ENCODE measurements around the gene SLC44A3. TPM values are rescaled to one million over a fixed set of nuclear protein-coding genes. Genes with fewer than 3 reads are reported as not detected.

Gene SLC44A3
- total and polyA plus RNA-seq, 9 of the 15 experiments (the other 6 are each of a cell fraction or from before 2014, with no cell fraction given): not detected

DNA sequence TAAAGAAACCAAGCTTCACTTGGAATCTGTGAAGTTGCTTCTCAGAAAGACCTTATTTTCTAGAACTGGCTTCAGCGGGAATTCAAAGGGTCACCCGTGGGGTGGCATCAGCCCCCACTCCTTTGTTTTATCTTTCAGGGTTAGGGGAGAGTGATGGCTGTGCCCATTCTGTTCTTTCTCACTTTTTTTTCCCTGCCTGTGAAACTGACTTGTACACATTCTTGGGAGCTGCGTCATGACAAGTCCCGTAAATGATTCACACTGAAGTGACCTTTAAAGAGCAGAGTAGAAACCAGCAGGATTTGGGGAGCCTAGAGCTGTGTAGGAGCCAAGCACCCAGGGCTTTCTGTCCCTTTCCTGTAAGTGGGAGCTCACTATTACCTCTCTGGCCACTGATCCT lies 43.8 kb downstream of the SLC44A3 start:
- no peak overlapping the region for H3K4me2 ChIP-seq (ENCODE audit: insufficient read depth, low read length)
- H3K4me1 ChIP-seq (replicated peaks in 1 of 2; ENCODE audit: control insufficient read depth in 2 of 2, insufficient read depth in 2 of 2, low read length in 2 of 2): no peaks in the 10 kb centered on the region
- H3K36me3 ChIP-seq (ENCODE audit: control insufficient read depth, insufficient read depth, low read length): no peaks in the 10 kb centered on the region
- TF ChIP-seq, protein P1, sequence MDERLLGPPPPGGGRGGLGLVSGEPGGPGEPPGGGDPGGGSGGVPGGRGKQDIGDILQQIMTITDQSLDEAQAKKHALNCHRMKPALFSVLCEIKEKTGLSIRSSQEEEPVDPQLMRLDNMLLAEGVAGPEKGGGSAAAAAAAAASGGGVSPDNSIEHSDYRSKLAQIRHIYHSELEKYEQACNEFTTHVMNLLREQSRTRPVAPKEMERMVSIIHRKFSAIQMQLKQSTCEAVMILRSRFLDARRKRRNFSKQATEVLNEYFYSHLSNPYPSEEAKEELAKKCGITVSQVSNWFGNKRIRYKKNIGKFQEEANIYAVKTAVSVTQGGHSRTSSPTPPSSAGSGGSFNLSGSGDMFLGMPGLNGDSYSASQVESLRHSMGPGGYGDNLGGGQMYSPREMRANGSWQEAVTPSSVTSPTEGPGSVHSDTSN (CRISPR knock-in tag; IDR thresholded peaks at IDR 0.05; ENCODE audit: low read depth): no peak
- TF ChIP-seq, protein P1 (tag; conservative IDR thresholded peaks at IDR 0.05; ENCODE audit: low read depth): no peak
- TF ChIP-seq ZNF707 (CRISPR knock-in tag; conservative IDR thresholded peaks at IDR 0.05) (no peak), ZKSCAN1 (IDR thresholded peaks at IDR 0.05; ENCODE audit: low read depth, low read length) (no peak), PCBP1 (IDR thresholded peaks at IDR 0.05; ENCODE audit: low read depth, low read length, poor library complexity, severe bottlenecking) (no peak), COPS2 (conservative IDR thresholded peaks at IDR 0.05) (no peak), TEAD2 (tag; IDR thresholded peaks at IDR 0.05) (no peak), JUN (IDR thresholded peaks at IDR 0.05; ENCODE audit: borderline replicate concordance, low read depth, low read length) (no peak), JUN (CRISPR knock-in tag; IDR thresholded peaks at IDR 0.05; ENCODE audit: borderline replicate concordance) (no peak), NR4A1 (CRISPR knock-in tag; IDR thresholded peaks at IDR 0.05) (no peak), NR4A1 (tag; IDR thresholded peaks at IDR 0.05) (no peak), TAF15 (IDR thresholded peaks at IDR 0.05; ENCODE audit: low read depth, low read length) (no peak)
- TF ChIP-seq, protein P2, sequence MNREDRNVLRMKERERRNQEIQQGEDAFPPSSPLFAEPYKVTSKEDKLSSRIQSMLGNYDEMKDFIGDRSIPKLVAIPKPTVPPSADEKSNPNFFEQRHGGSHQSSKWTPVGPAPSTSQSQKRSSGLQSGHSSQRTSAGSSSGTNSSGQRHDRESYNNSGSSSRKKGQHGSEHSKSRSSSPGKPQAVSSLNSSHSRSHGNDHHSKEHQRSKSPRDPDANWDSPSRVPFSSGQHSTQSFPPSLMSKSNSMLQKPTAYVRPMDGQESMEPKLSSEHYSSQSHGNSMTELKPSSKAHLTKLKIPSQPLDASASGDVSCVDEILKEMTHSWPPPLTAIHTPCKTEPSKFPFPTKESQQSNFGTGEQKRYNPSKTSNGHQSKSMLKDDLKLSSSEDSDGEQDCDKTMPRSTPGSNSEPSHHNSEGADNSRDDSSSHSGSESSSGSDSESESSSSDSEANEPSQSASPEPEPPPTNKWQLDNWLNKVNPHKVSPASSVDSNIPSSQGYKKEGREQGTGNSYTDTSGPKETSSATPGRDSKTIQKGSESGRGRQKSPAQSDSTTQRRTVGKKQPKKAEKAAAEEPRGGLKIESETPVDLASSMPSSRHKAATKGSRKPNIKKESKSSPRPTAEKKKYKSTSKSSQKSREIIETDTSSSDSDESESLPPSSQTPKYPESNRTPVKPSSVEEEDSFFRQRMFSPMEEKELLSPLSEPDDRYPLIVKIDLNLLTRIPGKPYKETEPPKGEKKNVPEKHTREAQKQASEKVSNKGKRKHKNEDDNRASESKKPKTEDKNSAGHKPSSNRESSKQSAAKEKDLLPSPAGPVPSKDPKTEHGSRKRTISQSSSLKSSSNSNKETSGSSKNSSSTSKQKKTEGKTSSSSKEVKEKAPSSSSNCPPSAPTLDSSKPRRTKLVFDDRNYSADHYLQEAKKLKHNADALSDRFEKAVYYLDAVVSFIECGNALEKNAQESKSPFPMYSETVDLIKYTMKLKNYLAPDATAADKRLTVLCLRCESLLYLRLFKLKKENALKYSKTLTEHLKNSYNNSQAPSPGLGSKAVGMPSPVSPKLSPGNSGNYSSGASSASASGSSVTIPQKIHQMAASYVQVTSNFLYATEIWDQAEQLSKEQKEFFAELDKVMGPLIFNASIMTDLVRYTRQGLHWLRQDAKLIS (CRISPR knock-in tag; IDR thresholded peaks at IDR 0.05): no peak
- H3K79me2 ChIP-seq (ENCODE audit: control insufficient read depth, insufficient read depth, low read length): no peaks in the 10 kb centered on the region
- FAIRE-seq (no peak), DNase-seq (ENCODE audit: extremely low read depth in 1 of 4, low spot score in 3 of 4) (no peak), ATAC-seq (no peak)
- intact Hi-C loops (cut with micrococcal nuclease) (no loop called here), in situ Hi-C loops (cut with MboI) (no loop called here)
- H3K27me3 ChIP-seq (ENCODE audit: control insufficient read depth in 2 of 2, insufficient read depth in 2 of 2, low read length in 2 of 2): peaks cover 12% of the 10 kb centered on the region in 2 experiments
- no peak overlapping the region for H2AFZ ChIP-seq (ENCODE audit: low read depth, low read length)
- no peak overlapping the region for H3K27ac ChIP-seq (ENCODE audit: extremely low read depth, low read depth, low read length)
- BruUV-seq (replicated peaks): no TSS peak
- no peak overlapping the region for H3K4me3 ChIP-seq
- ChIA-PET CTCF (ENCODE audit: low intra/inter-chr PET ratio) (no interaction called here), POLR2A (no interaction called here)
- H3K9ac ChIP-seq (ENCODE audit: insufficient read depth in 1 of 2, low read depth in 2 of 2, low read length in 2 of 2): no peak overlapping the region
- WGBS (ENCODE audit: insufficient coverage, low coverage, missing lambda C conversion rate): 2% methylated on average over 4 of the region's 4 CpGs
- no peaks in the 10 kb centered on the region for H3K9me3 ChIP-seq (replicated peaks; ENCODE audit: control insufficient read depth, insufficient read depth, low read depth, low read length)
- no peaks in the 10 kb centered on the region for H3K9me1 ChIP-seq (ENCODE audit: control insufficient read depth, insufficient read depth, low read length)
- H4K20me1 ChIP-seq (replicated peaks; ENCODE audit: control insufficient read depth, insufficient read depth, low read length): no peaks in the 10 kb centered on the region

All from K562 (cell line).